PC-9 (cell line): ENCODE data around the gene SAMSN1. TPM values are rescaled to one million over a fixed set of nuclear protein-coding genes. Genes with fewer than 3 reads are reported as not detected.

ENCODE experiments used
- BruUV-seq: library from RNA; stranded (reverse); fragments of 400-500 nt; replicated peaks from 2 replicates; lab custom pipeline; 2021; lab: Mats Ljungman, UMichigan
- CTCF ChIA-PET: fragments of 300-600 bp; sonication (Branson Sonifier 250); formaldehyde crosslinking; loops from one replicate; lab custom pipeline; 2022; ENCODE audit warnings: antibody characterized with exemption; lab: Charles Lee
- POLR2A ChIA-PET: fragments of 300-600 bp; sonication (Branson Sonifier 250); formaldehyde crosslinking; loops from one replicate; lab custom pipeline; 2022; ENCODE audit warnings: antibody characterized with exemption; ENCODE audit not compliant: unreplicated experiment; lab: Charles Lee
- DNase-seq, 2 experiments: peaks; one replicate each; pipeline versions ENCODE4 v3.0.0 to v3.0.0-alpha.2; 2015 to 2022; ENCODE audit warnings: mixed read lengths in 1 of 2
- H2AFZ ChIP-seq: fragments of 200-600 bp; sonication (generic); 2 replicates; pipeline ENCODE4 v1.8.1; 2017; ENCODE audit warnings: antibody characterized with exemption
- H3F3A ChIP-seq: fragments of 200-600 bp; sonication (generic); 2 replicates; pipeline ENCODE4 v1.8.1; 2017; ENCODE audit warnings: antibody characterized with exemption, mild to moderate bottlenecking, low read depth; ENCODE audit not compliant: insufficient read depth
- H3K27ac ChIP-seq: fragments of 200-600 bp; sonication (generic); 2 replicates; pipeline ENCODE4 v1.6.1; 2016; ENCODE audit warnings: mixed run types
- H3K27me3 ChIP-seq: fragments of 200-600 bp; sonication (generic); 2 replicates; pipeline ENCODE4 v1.6.1; 2016; ENCODE audit warnings: low read depth, mixed run types; ENCODE audit not compliant: insufficient read depth
- H3K36me3 ChIP-seq: fragments of 200-600 bp; sonication (generic); 2 replicates; pipeline ENCODE4 v1.6.1; 2016; ENCODE audit warnings: low read depth, mixed run types
- H3K4me1 ChIP-seq: fragments of 200-600 bp; sonication (generic); replicated peaks from 2 replicates; pipeline ENCODE4 v1.6.1; 2016; ENCODE audit warnings: mixed run types; ENCODE audit not compliant: insufficient read depth
- H3K4me2 ChIP-seq: fragments of 200-600 bp; sonication (generic); 2 replicates; pipeline ENCODE4 v1.6.1; 2017; ENCODE audit warnings: mixed run types
- H3K4me3 ChIP-seq: fragments of 200-600 bp; sonication (generic); 2 replicates; pipeline ENCODE4 v1.6.1; 2016; ENCODE audit warnings: mixed run types
- H3K79me2 ChIP-seq: fragments of 200-600 bp; sonication (generic); 2 replicates; pipeline ENCODE4 v1.6.1; 2017; ENCODE audit warnings: low read depth, mixed run types
- H3K9me2 ChIP-seq: fragments of 200-600 bp; sonication (generic); 2 replicates; pipeline ENCODE4 v1.8.1; 2017; ENCODE audit warnings: mild to moderate bottlenecking; ENCODE audit not compliant: insufficient read depth
- H3K9me3 ChIP-seq: fragments of 200-600 bp; sonication (generic); 2 replicates; pipeline ENCODE4 v1.8.1; 2016; ENCODE audit warnings: low read depth; ENCODE audit not compliant: insufficient read depth
- H4K20me1 ChIP-seq: fragments of 200-600 bp; sonication (generic); 2 replicates; pipeline ENCODE4 v1.8.1; 2017; ENCODE audit not compliant: insufficient read depth
- EZH2 ChIP-seq: fragments of 200-600 bp; sonication (generic); IDR thresholded peaks from 2 replicates; pipeline ENCODE4 v1.8.0; 2017; ENCODE audit warnings: antibody characterized with exemption, low read depth
- intact Hi-C: fragments of 100-400 bp; cut with micrococcal nuclease; formaldehyde crosslinking; loops from one replicate; pipeline ENCODE4 v1.10.0; 2022; ENCODE audit not compliant: unreplicated experiment
- total RNA-seq: library from RNA; stranded (reverse); gene quantifications from 2 replicates; pipeline ENCODE4 v1.2.3, GENCODE V29; 2021
- TF ChIP-seq, protein P1 (sequence below): fragments of 200-600 bp; sonication (generic); conservative IDR thresholded peaks from 2 replicates; pipeline ENCODE4 v1.6.1; 2017; ENCODE audit warnings: mixed run types, antibody characterized with exemption, mild to moderate bottlenecking, moderate library complexity

Gene SAMSN1
- total RNA-seq, 1 experiment from 2014 or later = 0.41 TPM

DNA sequence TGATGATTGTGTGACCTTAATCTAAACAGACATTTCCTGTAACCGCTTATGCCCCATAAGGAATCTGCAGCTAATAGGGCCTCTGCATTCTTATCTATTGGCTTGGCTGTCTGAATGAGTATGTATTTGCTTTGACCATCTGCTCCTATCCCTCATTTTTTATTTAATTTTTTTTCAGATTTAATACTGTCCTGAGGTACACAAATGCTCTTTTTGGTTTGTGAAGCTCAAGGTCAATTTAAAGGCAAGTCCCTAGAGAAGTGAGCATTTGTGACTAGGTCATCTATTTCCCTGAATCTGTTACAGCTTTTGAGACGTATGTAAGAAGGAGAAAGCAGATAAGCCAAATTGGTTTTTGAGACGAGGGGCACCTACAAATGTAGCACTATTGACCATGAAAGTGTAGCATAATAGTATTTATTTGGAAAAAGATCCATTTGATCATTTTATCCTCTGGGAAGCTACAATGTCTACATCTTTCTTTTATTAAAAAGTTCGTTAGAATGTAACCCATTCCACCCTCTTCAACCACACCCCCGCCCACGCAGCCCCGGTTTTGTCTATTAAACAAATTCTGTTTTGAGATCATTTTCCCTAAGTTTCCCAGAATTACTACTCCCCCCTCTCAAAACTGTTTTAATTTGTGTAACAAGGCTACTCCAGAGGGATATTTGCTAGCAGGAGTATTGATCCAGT, 93.9 kb downstream of the SAMSN1 start:
- Histone ChIP-seq H2AFZ (no peak overlapping the region), H4K20me1 (no peaks in the 10 kb centered on the region), H3F3A (no peaks in the 10 kb centered on the region), H3K79me2 (no peaks in the 10 kb centered on the region), H3K9me2 (no peaks in the 10 kb centered on the region), H3K4me3 (no peak overlapping the region), H3K4me1 (no peaks in the 10 kb centered on the region), H3K4me2 (no peak overlapping the region), H3K27me3 (no peaks in the 10 kb centered on the region), H3K27ac (no peak overlapping the region), H3K9me3 (no peaks in the 10 kb centered on the region), H3K36me3 (no peaks in the 10 kb centered on the region)
- TF ChIP-seq, protein P1, sequence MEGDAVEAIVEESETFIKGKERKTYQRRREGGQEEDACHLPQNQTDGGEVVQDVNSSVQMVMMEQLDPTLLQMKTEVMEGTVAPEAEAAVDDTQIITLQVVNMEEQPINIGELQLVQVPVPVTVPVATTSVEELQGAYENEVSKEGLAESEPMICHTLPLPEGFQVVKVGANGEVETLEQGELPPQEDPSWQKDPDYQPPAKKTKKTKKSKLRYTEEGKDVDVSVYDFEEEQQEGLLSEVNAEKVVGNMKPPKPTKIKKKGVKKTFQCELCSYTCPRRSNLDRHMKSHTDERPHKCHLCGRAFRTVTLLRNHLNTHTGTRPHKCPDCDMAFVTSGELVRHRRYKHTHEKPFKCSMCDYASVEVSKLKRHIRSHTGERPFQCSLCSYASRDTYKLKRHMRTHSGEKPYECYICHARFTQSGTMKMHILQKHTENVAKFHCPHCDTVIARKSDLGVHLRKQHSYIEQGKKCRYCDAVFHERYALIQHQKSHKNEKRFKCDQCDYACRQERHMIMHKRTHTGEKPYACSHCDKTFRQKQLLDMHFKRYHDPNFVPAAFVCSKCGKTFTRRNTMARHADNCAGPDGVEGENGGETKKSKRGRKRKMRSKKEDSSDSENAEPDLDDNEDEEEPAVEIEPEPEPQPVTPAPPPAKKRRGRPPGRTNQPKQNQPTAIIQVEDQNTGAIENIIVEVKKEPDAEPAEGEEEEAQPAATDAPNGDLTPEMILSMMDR = no peak
- no peak for TF ChIP-seq EZH2
- ChIA-PET POLR2A (interaction anchor here (0.8 kb wide), 1 partner anchor 81 kb away, joined by 20 read pairs; no protein-coding TSS in a partner anchor), CTCF (no interaction called here)
- no peak for DNase-seq
- no TSS peak for BruUV-seq
- intact Hi-C loops = no loop called here

DNA sequence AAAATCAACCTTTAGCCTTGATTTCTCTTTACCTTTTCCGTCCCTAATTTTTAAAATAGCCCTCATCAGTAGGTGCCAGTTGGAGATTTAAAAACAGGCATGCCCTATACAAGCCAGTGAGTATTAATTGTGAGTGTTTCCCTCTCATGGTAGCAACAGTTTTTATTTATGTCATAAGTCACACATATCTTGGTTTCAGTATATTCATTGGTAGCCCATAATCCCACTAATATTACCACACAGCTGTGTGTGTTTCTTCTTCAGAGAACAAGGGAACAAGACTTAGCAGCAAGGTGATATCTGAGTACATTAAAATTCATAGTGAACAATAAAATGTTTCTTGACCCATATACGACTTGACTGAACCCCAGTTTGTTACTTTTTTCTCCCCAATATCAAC, 94.6 kb downstream of the SAMSN1 start:
- intact Hi-C loops = no loop called here
- Histone ChIP-seq H3K9me3 (no peaks in the 10 kb centered on the region), H3F3A (no peaks in the 10 kb centered on the region), H3K4me1 (no peaks in the 10 kb centered on the region), H3K4me2 (no peak overlapping the region), H3K27me3 (no peaks in the 10 kb centered on the region), H3K9me2 (no peaks in the 10 kb centered on the region), H3K27ac (no peak overlapping the region), H3K36me3 (no peaks in the 10 kb centered on the region), H2AFZ (no peak overlapping the region), H3K4me3 (no peak overlapping the region), H3K79me2 (no peaks in the 10 kb centered on the region), H4K20me1 (no peaks in the 10 kb centered on the region)
- CTCF ChIA-PET = no interaction called here
- no TSS peak for BruUV-seq
- DNase-seq = no peak
- no peak for TF ChIP-seq EZH2
- TF ChIP-seq, protein P1 = no peak
- POLR2A ChIA-PET = no interaction called here

DNA sequence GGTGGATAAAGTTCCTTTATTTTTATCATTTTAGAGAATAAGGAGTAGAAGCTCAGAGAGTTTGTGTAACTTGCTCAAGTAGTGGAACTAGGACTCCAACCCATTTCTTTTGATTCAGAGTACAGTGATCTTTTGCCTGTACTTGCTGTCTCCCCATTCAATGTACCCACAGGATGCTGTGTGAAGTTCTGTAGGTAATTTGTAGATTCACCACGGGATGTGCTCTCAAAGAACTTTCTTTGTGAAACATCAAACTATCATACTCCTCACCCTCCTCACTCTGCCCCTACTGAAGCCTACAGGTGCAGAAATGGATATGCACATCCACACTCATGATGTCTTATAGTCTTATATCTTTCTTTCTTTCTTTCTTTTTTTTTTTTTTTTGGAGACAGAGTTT, 97.3 kb downstream of the SAMSN1 start:
- TF ChIP-seq, protein P1 = no peak
- no peak for TF ChIP-seq EZH2
- H3K4me3 ChIP-seq = no peak overlapping the region
- no TSS peak for BruUV-seq
- no peaks in the 10 kb centered on the region for H3K27me3 ChIP-seq
- H3F3A ChIP-seq = no peaks in the 10 kb centered on the region
- H2AFZ ChIP-seq = no peak overlapping the region
- no peak overlapping the region for H3K4me2 ChIP-seq
- H3K36me3 ChIP-seq = no peaks in the 10 kb centered on the region
- POLR2A ChIA-PET = no interaction called here
- H4K20me1 ChIP-seq = no peaks in the 10 kb centered on the region
- no peak for DNase-seq
- intact Hi-C loops = no loop called here
- no peaks in the 10 kb centered on the region for H3K9me2 ChIP-seq
- H3K79me2 ChIP-seq = no peaks in the 10 kb centered on the region
- no peaks in the 10 kb centered on the region for H3K4me1 ChIP-seq
- no peak overlapping the region for H3K27ac ChIP-seq
- CTCF ChIA-PET = interaction anchor here (0.7 kb wide), 1 partner anchor 10 kb away, joined by 10 read pairs; no protein-coding TSS in a partner anchor
- no peaks in the 10 kb centered on the region for H3K9me3 ChIP-seq
